Measurements from ENCODE around the gene ZNF143. TPM values are rescaled to one million over a fixed set of nuclear protein-coding genes. Genes with fewer than 3 reads are reported as not detected.

The ZNF143 gene
- total RNA-seq = 10 to 100 TPM; 16.5 to 20.0 TPM

DNA sequence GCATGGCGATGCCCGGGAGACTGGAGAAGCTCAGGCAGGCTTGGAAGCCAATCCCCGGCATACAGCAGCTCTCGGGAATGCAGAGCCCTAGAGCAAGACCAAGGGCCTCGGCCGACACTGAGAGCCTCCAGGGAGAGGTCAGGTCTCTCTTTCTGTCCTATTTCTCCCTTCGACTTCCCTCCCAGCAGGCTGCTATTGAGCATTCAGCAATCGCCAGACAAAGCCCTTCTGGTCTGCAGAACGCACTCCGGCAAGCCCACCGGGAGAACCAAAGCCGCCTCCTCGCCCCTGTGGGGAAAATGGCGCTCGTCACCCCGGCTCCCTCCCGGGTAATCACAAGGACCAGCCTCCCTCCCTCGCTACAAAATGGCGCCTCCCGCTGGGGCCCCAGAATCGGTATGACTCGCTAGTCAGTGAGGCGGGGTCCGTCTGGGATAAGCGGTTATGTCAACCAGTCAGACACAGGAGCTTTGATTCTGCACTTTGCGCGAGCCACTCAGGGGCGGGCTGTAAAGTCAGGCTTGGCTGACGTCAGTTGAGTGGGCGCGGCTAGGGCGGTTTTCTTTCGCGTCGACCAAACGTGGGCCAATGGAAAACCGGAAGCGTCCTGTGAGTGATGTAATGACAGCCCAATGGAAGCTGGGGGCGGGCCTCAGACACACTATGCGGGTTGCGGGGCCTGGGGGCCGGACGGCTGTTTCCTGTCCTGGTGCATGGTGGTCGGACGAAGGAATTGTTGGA lies at the start of gene ZNF143:
Gene ZNF143, plus strand, starts transcription at position 691 of the 741 bp plus-strand sequence. CDS start 10,297 bp downstream, outside the sequence.

DNA sequence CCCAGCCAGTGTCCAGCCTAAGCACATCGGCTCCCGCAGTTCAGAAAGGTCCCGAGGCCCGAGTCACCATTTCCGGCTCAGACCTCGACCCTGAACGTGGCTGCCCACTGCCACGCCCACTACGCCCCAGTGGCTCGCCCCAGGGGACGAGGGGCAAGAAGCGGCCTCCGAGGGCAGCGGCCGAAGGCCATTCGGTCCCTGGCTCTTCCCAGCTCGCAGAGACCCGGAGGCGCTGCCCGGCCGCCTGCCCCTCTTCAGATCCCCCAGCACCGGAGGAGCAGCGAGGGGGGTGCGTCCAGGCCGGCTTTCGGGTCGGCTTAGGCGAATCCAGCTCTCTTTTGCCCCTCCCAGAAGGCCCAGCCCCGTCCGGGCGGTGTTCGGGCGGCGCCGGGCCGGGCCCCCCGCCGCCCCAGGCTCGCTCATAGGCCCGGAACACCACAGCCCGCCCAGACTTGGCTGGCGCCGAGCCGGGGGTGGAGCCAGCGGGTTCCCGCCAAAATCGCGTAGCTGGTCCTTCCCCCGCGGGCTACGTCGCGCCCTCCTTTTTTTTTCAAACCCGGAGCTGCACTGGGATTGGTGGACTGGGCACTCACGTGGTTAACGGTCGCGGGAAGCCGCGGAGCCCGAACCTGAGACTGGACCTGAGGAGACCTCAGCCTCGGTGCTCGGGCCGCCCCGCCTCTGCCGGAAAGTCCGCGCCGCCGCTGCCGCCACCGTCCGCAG lies 112.4 kb downstream of the ZNF143 start, which contains the start of gene WEE1:
Gene WEE1, plus strand, starts transcription at position 619 of the 723 bp plus-strand sequence. CDS start 264 bp downstream, outside the sequence.

Small RNA genes lying within 50 kb of the gene (small RNA-seq; reads per million reads assigned to genes)
- gene RF01210 = 0 to 0.04 reads per million in 2 donors
- 811 to 1,793 reads per million in 2 donors for gene SNORA23

Other genes with a start within 250 kb of the ZNF143 start
- gene DENND5A, start 195.7 kb upstream of the ZNF143 start, total RNA-seq = 100 to 1,000 TPM; 127 to 148 TPM
- 10 to 100 TPM; 29.3 to 43.0 TPM for gene TMEM41B, start 146.4 kb upstream of the ZNF143 start, total RNA-seq
- gene IPO7, start 76.4 kb upstream of the ZNF143 start, total RNA-seq = 100 to 1,000 TPM in 1 of 2 donors, 10 to 100 TPM in 1; 78.5 to 160 TPM
- 10 to 100 TPM; 12.4 to 33.0 TPM for gene WEE1, start 112.7 kb downstream of the ZNF143 start, total RNA-seq
- gene SWAP70, start 203.1 kb downstream of the ZNF143 start, total RNA-seq = 10 to 100 TPM; 28.9 to 32.3 TPM

All from melanocyte of skin (primary cell).